GM12878 (cell line): ENCODE data around the gene TMEM121B. TPM values are rescaled to one million over a fixed set of nuclear protein-coding genes. Genes with fewer than 3 reads are reported as not detected.

Experiments used
- ATF7 ChIP-seq: fragments of 450-650 bp; IDR thresholded peaks from 2 replicates; pipeline ENCODE4 v1.6.1; 2016; ENCODE audit warnings: low read depth, mild to moderate bottlenecking
- CBFB ChIP-seq: IDR thresholded peaks from 2 replicates; pipeline ENCODE4 v1.6.1; 2016; ENCODE audit warnings: antibody characterized with exemption, low read depth
- CEBPB ChIP-seq, 2 experiments: fragments of 150-350 bp in 1 of 2; IDR thresholded peaks; 2 replicates each; pipeline ENCODE4 v1.6.1; 2012 to 2014; ENCODE audit warnings: low read depth in 2 of 2, low read length in 2 of 2, borderline replicate concordance in 1 of 2, inconsistent platforms in 1 of 2
- CREB1 ChIP-seq: IDR thresholded peaks from 2 replicates; pipeline ENCODE4 v1.6.1; 2012; ENCODE audit warnings: low read depth, mild to moderate bottlenecking, inconsistent platforms
- IRF5 ChIP-seq: fragments of 450-650 bp; IDR thresholded peaks from 2 replicates; pipeline ENCODE4 v1.6.1; 2017; ENCODE audit warnings: borderline replicate concordance
- JUNB ChIP-seq: IDR thresholded peaks from 2 replicates; pipeline ENCODE4 v1.6.1; 2016; ENCODE audit warnings: antibody characterized with exemption, mild to moderate bottlenecking
- MTA2 ChIP-seq: fragments of 450-650 bp; IDR thresholded peaks from 2 replicates; pipeline ENCODE4 v1.6.1; 2016; ENCODE audit warnings: low read depth, mild to moderate bottlenecking, moderate library complexity
- MYB ChIP-seq: fragments of 150-350 bp; IDR thresholded peaks from 2 replicates; pipeline ENCODE4 v1.6.1; 2014; ENCODE audit warnings: mild to moderate bottlenecking, low read depth, low read length, borderline replicate concordance
- NR2C2 ChIP-seq: IDR thresholded peaks from 2 replicates; pipeline ENCODE4 v1.6.1; 2011; ENCODE audit warnings: borderline replicate concordance, low read depth; ENCODE audit not compliant: control insufficient read depth, insufficient read length
- PAX5 ChIP-seq: IDR thresholded peaks from 2 replicates; pipeline ENCODE4 v1.6.1; 2011; ENCODE audit warnings: low read depth, low read length, borderline replicate concordance
- POLR2AphosphoS2 ChIP-seq: IDR thresholded peaks from 2 replicates; pipeline ENCODE4 v1.6.1; 2011; ENCODE audit warnings: low read depth, mild to moderate bottlenecking, low read length, improper control_type of control experiment, moderate library complexity
- SMAD5 ChIP-seq: IDR thresholded peaks from 2 replicates; pipeline ENCODE4 v1.6.1; 2016; ENCODE audit warnings: antibody characterized with exemption, low read depth
- SMC3 ChIP-seq: IDR thresholded peaks from 2 replicates; pipeline ENCODE4 v1.6.1; 2011; ENCODE audit warnings: low read length, improper control_type of control experiment, borderline replicate concordance
- SPI1 ChIP-seq: IDR thresholded peaks from 2 replicates; pipeline ENCODE4 v1.6.1; 2011; ENCODE audit warnings: low read depth, mild to moderate bottlenecking, low read length, moderate library complexity, borderline replicate concordance; ENCODE audit not compliant: insufficient read depth
- TBL1XR1 ChIP-seq: IDR thresholded peaks from 2 replicates; pipeline ENCODE4 v1.6.1; 2012; ENCODE audit warnings: low read depth, low read length, improper control_type of control experiment
- USF2 ChIP-seq: IDR thresholded peaks from 2 replicates; pipeline ENCODE4 v1.6.1; 2011; ENCODE audit warnings: low read depth, low read length, improper control_type of control experiment, borderline replicate concordance
- YBX1 ChIP-seq: fragments of 450-650 bp; IDR thresholded peaks from 2 replicates; pipeline ENCODE4 v1.6.1; 2016; ENCODE audit warnings: antibody characterized with exemption
- polyA plus RNA-seq, 11 experiments: library from polyadenylated mRNA; depleted of rRNA in 4 of 11; unstranded in 6 of 11; stranded (reverse) in 5 of 11; fragments of >200 nt; fragmentation: Nextera tagmentation in 4 of 11; fragmentation: Illumina TruSeq in 1 of 11; extraction: Ambion mirVana in 4 of 11; extraction: Trizol in 1 of 11; gene quantifications; 1 replicate in 1 of 11; 2 replicates in 10 of 11; pipeline versions ENCODE4 v1.2.1 to v1.2.3, GENCODE V29; 2011 to 2016; ENCODE audit warnings: inconsistent platforms in 2 of 11, missing spikeins in 2 of 11, low read depth in 1 of 11
- total RNA-seq, 4 experiments: library from RNA; depleted of rRNA in 3 of 4; stranded (reverse); fragments of >200 nt in 3 of 4; fragmentation: Illumina TruSeq in 1 of 4; extraction: Trizol in 1 of 4; gene quantifications; 2 replicates each; pipeline versions ENCODE4 v1.2.1 to v1.2.3, GENCODE V29; 2013 to 2021
- TF ChIP-seq, protein P1 (sequence below): IDR thresholded peaks from 2 replicates; pipeline ENCODE4 v1.6.1; 2012; ENCODE audit warnings: improper control_type of control experiment, low read depth, low read length; ENCODE audit not compliant: insufficient replicate concordance
- TF ChIP-seq, protein P2 (sequence below): fragments of 450-650 bp; IDR thresholded peaks from 2 replicates; pipeline ENCODE4 v1.6.1; 2018; ENCODE audit warnings: mild to moderate bottlenecking, low read depth, moderate library complexity; ENCODE audit not compliant: partially characterized antibody

TMEM121B gene
- total and polyA plus RNA-seq, 10 of the 15 experiments (the other 5 are each of a cell fraction or from before 2014, with no cell fraction given), result 0.02 to 0.10 (median 0.06) TPM; not detected in 5

DNA sequence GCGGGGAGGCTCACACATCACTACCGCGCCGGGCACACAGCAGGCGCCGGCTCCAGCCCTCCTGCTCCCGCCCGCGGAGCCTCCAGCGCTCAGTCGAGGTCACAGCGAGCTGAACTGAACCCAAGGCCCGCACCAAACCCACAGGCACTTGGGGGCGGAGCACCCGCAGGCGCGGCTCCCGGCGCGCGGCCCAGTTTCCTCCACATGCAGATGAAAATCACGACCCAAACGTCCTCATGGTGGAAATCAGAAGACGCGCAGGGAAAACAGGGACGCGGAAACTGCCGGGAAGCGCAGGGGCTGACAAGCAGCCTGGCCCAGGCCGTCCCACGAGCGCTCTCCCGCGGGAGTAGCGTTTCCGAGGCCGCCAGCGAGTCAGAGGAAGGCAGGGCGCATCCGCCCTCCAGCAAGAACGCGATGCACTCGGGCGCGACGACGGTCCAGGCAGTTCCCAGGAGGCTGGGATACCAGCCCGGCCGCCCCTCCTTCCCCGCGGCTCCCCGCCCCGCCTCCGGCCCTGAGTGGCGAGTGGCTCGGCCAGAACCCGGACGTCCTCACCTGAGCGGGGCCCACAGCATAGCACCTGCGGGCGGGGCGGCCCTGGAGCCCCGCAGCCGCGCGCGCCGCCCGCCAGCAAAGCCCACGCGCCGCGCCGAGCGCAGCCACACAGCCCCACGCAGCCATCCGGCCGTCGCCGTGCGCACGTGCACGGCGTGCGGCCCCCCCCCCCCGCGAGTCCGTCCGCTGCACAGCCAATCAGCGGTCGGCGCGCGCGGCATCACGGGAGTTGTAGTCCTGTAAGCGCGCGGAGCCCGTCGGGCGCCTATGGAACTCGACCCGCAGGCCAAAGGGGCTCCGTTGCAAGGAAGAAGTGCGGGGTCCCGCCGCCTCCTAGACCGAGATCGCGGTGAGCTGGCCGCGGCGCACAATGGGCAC is 37.7 kb upstream of the TMEM121B start, which contains the start of gene HDHD5 (continued):
- TF ChIP-seq USF2, result no peak
- no peak for TF ChIP-seq MYB
- TF ChIP-seq, protein P1, sequence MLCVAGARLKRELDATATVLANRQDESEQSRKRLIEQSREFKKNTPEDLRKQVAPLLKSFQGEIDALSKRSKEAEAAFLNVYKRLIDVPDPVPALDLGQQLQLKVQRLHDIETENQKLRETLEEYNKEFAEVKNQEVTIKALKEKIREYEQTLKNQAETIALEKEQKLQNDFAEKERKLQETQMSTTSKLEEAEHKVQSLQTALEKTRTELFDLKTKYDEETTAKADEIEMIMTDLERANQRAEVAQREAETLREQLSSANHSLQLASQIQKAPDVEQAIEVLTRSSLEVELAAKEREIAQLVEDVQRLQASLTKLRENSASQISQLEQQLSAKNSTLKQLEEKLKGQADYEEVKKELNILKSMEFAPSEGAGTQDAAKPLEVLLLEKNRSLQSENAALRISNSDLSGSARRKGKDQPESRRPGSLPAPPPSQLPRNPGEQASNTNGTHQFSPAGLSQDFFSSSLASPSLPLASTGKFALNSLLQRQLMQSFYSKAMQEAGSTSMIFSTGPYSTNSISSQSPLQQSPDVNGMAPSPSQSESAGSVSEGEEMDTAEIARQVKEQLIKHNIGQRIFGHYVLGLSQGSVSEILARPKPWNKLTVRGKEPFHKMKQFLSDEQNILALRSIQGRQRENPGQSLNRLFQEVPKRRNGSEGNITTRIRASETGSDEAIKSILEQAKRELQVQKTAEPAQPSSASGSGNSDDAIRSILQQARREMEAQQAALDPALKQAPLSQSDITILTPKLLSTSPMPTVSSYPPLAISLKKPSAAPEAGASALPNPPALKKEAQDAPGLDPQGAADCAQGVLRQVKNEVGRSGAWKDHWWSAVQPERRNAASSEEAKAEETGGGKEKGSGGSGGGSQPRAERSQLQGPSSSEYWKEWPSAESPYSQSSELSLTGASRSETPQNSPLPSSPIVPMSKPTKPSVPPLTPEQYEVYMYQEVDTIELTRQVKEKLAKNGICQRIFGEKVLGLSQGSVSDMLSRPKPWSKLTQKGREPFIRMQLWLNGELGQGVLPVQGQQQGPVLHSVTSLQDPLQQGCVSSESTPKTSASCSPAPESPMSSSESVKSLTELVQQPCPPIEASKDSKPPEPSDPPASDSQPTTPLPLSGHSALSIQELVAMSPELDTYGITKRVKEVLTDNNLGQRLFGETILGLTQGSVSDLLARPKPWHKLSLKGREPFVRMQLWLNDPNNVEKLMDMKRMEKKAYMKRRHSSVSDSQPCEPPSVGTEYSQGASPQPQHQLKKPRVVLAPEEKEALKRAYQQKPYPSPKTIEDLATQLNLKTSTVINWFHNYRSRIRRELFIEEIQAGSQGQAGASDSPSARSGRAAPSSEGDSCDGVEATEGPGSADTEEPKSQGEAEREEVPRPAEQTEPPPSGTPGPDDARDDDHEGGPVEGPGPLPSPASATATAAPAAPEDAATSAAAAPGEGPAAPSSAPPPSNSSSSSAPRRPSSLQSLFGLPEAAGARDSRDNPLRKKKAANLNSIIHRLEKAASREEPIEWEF, result no peak
- TF ChIP-seq SMC3, result no peak
- TF ChIP-seq PAX5, result peak; percentile 57; the same call in 1 of the 2 replicates
- 0 out of 2 replicates have a peak, but pooled peaks have one; percentile 40 for TF ChIP-seq POLR2AphosphoS2
- no peak for TF ChIP-seq YBX1
- no peak for TF ChIP-seq CEBPB (IDR thresholded peaks at IDR 0.05; ENCODE audit: borderline replicate concordance in 1 of 2, low read depth in 2 of 2, low read length in 2 of 2)
- no peak for TF ChIP-seq IRF5
- no peak for TF ChIP-seq CBFB
- TF ChIP-seq JUNB, result no peak
- 0 out of 2 replicates have a peak, but pooled peaks have one; percentile 11 for TF ChIP-seq TBL1XR1
- no peak for TF ChIP-seq SMAD5
- TF ChIP-seq, protein P2, sequence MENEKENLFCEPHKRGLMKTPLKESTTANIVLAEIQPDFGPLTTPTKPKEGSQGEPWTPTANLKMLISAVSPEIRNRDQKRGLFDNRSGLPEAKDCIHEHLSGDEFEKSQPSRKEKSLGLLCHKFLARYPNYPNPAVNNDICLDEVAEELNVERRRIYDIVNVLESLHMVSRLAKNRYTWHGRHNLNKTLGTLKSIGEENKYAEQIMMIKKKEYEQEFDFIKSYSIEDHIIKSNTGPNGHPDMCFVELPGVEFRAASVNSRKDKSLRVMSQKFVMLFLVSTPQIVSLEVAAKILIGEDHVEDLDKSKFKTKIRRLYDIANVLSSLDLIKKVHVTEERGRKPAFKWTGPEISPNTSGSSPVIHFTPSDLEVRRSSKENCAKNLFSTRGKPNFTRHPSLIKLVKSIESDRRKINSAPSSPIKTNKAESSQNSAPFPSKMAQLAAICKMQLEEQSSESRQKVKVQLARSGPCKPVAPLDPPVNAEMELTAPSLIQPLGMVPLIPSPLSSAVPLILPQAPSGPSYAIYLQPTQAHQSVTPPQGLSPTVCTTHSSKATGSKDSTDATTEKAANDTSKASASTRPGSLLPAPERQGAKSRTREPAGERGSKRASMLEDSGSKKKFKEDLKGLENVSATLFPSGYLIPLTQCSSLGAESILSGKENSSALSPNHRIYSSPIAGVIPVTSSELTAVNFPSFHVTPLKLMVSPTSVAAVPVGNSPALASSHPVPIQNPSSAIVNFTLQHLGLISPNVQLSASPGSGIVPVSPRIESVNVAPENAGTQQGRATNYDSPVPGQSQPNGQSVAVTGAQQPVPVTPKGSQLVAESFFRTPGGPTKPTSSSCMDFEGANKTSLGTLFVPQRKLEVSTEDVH, result no peak
- TF ChIP-seq NR2C2, result no peak
- peak; percentile 50; the same call in 1 of the 2 replicates for TF ChIP-seq CREB1
- TF ChIP-seq MTA2, result no peak
- no peak for TF ChIP-seq ATF7
- TF ChIP-seq SPI1, result no peak
